ENCODE measurements around the gene ICAM3.

The ICAM3 gene

DNA sequence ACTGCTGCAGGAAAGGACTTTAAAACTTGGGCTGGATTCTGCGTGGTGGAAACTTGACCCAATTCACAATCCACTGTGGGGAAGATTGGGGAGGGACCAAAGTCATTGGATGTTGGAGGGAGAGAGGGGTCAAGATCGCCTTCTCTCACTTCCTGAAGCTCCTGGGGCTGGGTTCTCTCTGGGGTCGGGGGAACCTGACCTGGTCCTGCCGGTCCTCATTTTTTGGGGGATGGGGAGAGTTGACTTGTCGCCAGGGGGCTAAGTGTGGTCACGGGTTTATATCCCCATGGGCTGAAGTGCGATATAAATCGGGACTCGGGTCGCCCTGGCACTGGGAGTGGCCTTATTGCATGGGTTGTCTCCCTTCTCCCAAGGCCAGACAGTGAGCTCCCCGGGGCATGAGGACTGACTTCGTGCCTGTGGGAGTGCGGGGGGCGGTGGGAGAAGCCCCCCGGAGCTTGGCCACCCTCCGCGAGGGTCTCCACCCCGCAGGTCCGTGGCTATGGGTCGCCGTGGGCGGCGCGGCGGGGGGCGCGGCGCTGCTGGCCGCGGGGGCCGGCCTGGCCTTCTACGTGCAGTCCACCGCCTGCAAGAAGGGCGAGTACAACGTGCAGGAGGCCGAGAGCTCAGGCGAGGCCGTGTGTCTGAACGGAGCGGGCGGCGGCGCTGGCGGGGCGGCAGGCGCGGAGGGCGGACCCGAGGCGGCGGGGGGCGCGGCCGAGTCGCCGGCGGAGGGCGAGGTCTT, 43.4 kb downstream of the ICAM3 start:
- Histone ChIP-seq H3K79me2 (ENCODE audit: insufficient read depth, low read length) (no peaks in the 10 kb centered on the region), H3K9me2 (replicated peaks; ENCODE audit: low read depth, low read length) (no peaks in the 10 kb centered on the region), H4K20me1 (ENCODE audit: insufficient read depth, low read length, poor library complexity, severe bottlenecking) (no peaks in the 10 kb centered on the region), H3F3A (ENCODE audit: low read depth) (no peaks in the 10 kb centered on the region), H3K9ac (ENCODE audit: low read depth, low read length, poor library complexity, severe bottlenecking) (no peak overlapping the region), H2AFZ (ENCODE audit: low read length) (no peak overlapping the region), H3K4me1 (ENCODE audit: insufficient read depth, low read length, poor library complexity, severe bottlenecking) (no peaks in the 10 kb centered on the region), H3K4me3 (ENCODE audit: low read length, poor library complexity, severe bottlenecking) (no peak overlapping the region), H3K36me3 (ENCODE audit: insufficient read depth, low read length) (no peaks in the 10 kb centered on the region), H3K27me3 (ENCODE audit: insufficient read depth, low read length, poor library complexity, severe bottlenecking) (no peaks in the 10 kb centered on the region), H3K4me2 (ENCODE audit: low read depth, low read length, poor library complexity, severe bottlenecking) (no peak overlapping the region), H3K9me3 (ENCODE audit: insufficient read depth, low read depth, low read length) (no peaks in the 10 kb centered on the region)
- TF ChIP-seq, protein P1, sequence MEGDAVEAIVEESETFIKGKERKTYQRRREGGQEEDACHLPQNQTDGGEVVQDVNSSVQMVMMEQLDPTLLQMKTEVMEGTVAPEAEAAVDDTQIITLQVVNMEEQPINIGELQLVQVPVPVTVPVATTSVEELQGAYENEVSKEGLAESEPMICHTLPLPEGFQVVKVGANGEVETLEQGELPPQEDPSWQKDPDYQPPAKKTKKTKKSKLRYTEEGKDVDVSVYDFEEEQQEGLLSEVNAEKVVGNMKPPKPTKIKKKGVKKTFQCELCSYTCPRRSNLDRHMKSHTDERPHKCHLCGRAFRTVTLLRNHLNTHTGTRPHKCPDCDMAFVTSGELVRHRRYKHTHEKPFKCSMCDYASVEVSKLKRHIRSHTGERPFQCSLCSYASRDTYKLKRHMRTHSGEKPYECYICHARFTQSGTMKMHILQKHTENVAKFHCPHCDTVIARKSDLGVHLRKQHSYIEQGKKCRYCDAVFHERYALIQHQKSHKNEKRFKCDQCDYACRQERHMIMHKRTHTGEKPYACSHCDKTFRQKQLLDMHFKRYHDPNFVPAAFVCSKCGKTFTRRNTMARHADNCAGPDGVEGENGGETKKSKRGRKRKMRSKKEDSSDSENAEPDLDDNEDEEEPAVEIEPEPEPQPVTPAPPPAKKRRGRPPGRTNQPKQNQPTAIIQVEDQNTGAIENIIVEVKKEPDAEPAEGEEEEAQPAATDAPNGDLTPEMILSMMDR (conservative IDR thresholded peaks at IDR 0.05; ENCODE audit: low read length), result no peak
- no peak for TF ChIP-seq EZH2phosphoT487 (IDR thresholded peaks at IDR 0.05; ENCODE audit: borderline replicate concordance)

DNA sequence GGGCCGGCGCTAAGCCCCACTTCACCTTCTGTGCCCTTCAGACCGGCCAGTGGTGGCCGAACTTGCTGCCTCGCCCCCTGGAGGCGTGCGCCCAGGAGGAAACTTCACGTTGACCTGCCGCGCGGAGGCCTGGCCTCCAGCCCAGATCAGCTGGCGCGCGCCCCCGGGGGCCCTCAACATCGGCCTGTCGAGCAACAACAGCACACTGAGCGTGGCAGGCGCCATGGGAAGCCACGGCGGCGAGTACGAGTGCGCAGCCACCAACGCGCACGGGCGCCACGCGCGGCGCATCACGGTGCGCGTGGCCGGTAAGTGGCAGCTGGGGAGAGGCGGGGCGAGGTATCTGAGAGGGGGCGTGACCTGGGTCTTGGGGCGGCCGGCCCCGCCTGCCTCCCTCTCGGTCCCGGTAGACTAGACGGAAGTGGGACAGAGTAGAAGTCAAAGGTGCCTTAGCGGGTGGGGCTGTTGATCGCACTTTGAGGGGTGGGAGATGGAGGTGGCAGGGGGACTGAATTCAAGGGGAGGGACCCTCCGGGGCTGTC, 44.0 kb downstream of the ICAM3 start:
- Histone ChIP-seq H3F3A (ENCODE audit: low read depth) (no peaks in the 10 kb centered on the region), H3K4me1 (ENCODE audit: insufficient read depth, low read length, poor library complexity, severe bottlenecking) (no peaks in the 10 kb centered on the region), H3K79me2 (ENCODE audit: insufficient read depth, low read length) (no peaks in the 10 kb centered on the region), H3K9ac (ENCODE audit: low read depth, low read length, poor library complexity, severe bottlenecking) (no peak overlapping the region), H3K9me2 (replicated peaks; ENCODE audit: low read depth, low read length) (no peaks in the 10 kb centered on the region), H3K36me3 (ENCODE audit: insufficient read depth, low read length) (no peaks in the 10 kb centered on the region), H2AFZ (ENCODE audit: low read length) (no peak overlapping the region), H3K4me3 (ENCODE audit: low read length, poor library complexity, severe bottlenecking) (no peak overlapping the region), H3K9me3 (ENCODE audit: insufficient read depth, low read depth, low read length) (no peaks in the 10 kb centered on the region), H4K20me1 (ENCODE audit: insufficient read depth, low read length, poor library complexity, severe bottlenecking) (no peaks in the 10 kb centered on the region), H3K27me3 (ENCODE audit: insufficient read depth, low read length, poor library complexity, severe bottlenecking) (no peaks in the 10 kb centered on the region), H3K4me2 (ENCODE audit: low read depth, low read length, poor library complexity, severe bottlenecking) (no peak overlapping the region)
- TF ChIP-seq EZH2phosphoT487 (IDR thresholded peaks at IDR 0.05; ENCODE audit: borderline replicate concordance), result no peak
- TF ChIP-seq, protein P1 (conservative IDR thresholded peaks at IDR 0.05; ENCODE audit: low read length), result no peak

DNA sequence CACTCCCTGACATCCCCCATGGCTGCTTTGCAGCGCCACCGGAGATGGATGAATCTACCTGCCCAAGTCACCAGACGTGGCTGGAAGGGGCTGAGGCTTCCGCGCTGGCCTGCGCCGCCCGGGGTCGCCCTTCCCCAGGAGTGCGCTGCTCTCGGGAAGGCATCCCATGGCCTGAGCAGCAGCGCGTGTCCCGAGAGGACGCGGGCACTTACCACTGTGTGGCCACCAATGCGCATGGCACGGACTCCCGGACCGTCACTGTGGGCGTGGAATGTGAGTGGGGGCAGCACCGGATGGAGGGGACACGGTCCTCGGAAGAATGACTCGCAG, 45.1 kb downstream of the ICAM3 start:
- no peaks in the 10 kb centered on the region for H4K20me1 ChIP-seq (ENCODE audit: insufficient read depth, low read length, poor library complexity, severe bottlenecking)
- no peak overlapping the region for H3K9ac ChIP-seq (ENCODE audit: low read depth, low read length, poor library complexity, severe bottlenecking)
- H3K9me2 ChIP-seq (replicated peaks; ENCODE audit: low read depth, low read length), result no peaks in the 10 kb centered on the region
- H2AFZ ChIP-seq (ENCODE audit: low read length), result no peak overlapping the region
- no peaks in the 10 kb centered on the region for H3K79me2 ChIP-seq (ENCODE audit: insufficient read depth, low read length)
- no peaks in the 10 kb centered on the region for H3K36me3 ChIP-seq (ENCODE audit: insufficient read depth, low read length)
- H3K4me1 ChIP-seq (ENCODE audit: insufficient read depth, low read length, poor library complexity, severe bottlenecking), result peaks cover 2% of the 10 kb centered on the region
- H3K27me3 ChIP-seq (ENCODE audit: insufficient read depth, low read length, poor library complexity, severe bottlenecking), result no peaks in the 10 kb centered on the region
- H3K4me2 ChIP-seq (ENCODE audit: low read depth, low read length, poor library complexity, severe bottlenecking), result no peak overlapping the region
- no peaks in the 10 kb centered on the region for H3K9me3 ChIP-seq (ENCODE audit: insufficient read depth, low read depth, low read length)
- H3F3A ChIP-seq (ENCODE audit: low read depth), result no peaks in the 10 kb centered on the region
- TF ChIP-seq, protein P1 (conservative IDR thresholded peaks at IDR 0.05; ENCODE audit: low read length), result no peak
- TF ChIP-seq EZH2phosphoT487 (IDR thresholded peaks at IDR 0.05; ENCODE audit: borderline replicate concordance), result no peak
- H3K4me3 ChIP-seq (ENCODE audit: low read length, poor library complexity, severe bottlenecking), result no peak overlapping the region

Measured in Loucy (cell line).